WTC11 (cell line): Measurements from ENCODE around the gene LNX1.

Experiments
- CREM ChIP-seq: sonication (generic); formaldehyde crosslinking; IDR thresholded peaks from 2 replicates; pipeline ENCODE4 v1.8.1; 2022; ENCODE audit warnings: mild to moderate bottlenecking, missing genetic modification reagents, moderate library complexity
- KAT7 ChIP-seq: sonication (generic); formaldehyde crosslinking; IDR thresholded peaks from 2 replicates; pipeline ENCODE4 v1.8.1; 2023; ENCODE audit warnings: missing genetic modification reagents, mild to moderate bottlenecking, borderline replicate concordance
- SP1 ChIP-seq: sonication (generic); formaldehyde crosslinking; conservative IDR thresholded peaks from 2 replicates; pipeline ENCODE4 v1.8.1; 2022; ENCODE audit warnings: missing genetic modification reagents
- ZNF121 ChIP-seq: sonication (generic); formaldehyde crosslinking; IDR thresholded peaks from 2 replicates; pipeline ENCODE4 v1.8.0; 2023; ENCODE audit warnings: missing genetic modification reagents

DNA sequence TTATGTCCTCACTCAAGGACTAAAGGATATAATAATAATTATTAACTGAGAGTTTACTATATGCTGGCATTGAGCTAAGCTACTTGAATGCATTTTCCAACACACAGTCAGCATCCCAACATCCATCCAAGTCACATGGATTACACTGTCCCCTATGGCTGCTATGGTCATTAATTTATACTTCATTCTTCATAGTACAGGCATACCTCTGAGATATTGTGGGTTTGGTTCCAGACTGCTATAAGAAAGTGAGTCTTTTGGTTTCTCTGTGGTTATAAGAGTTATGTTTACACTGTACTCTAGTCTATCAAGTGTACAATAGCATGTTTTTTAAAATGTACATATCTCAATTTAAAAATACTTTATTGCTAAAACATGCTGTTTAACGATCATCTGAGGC lies 89.2 kb downstream of the LNX1 start:
- TF ChIP-seq CREM (CRISPR knock-in tag): no peak
- TF ChIP-seq ZNF121: no peak
- TF ChIP-seq KAT7 (CRISPR knock-in tag): no peak
- TF ChIP-seq SP1 (CRISPR knock-in tag): no peak
